CD4-positive, alpha-beta T cell (primary cell): ENCODE measurements around the gene BIRC5. TPM values are rescaled to one million over a fixed set of nuclear protein-coding genes. Genes with fewer than 3 reads are reported as not detected.

Experiments
- ATAC-seq: fragments of 200-7000 bp; cut with Tn5 transposase; one replicate; pipeline ENCODE4 v1.10.0; 2022; ENCODE audit warnings: mild to moderate bottlenecking; ENCODE audit not compliant: poor library complexity
- CTCF ChIA-PET: fragments of 350-600 bp; sonication (Branson Sonifier 250); formaldehyde crosslinking; loops from one replicate; lab custom pipeline; 2021; ENCODE audit warnings: antibody characterized with exemption, inconsistent platforms; lab: Charles Lee
- POLR2A ChIA-PET: fragments of 350-600 bp; sonication (Branson Sonifier 250); formaldehyde crosslinking; loops from one replicate; lab custom pipeline; 2021; ENCODE audit warnings: antibody characterized with exemption, inconsistent platforms; lab: Charles Lee
- DNase-seq, 14 experiments: peaks; one replicate each; pipeline ENCODE4 v3.0.0-alpha.2; 2013 to 2020; ENCODE audit warnings: mixed read lengths in 2 of 14
- H3K27ac ChIP-seq, 2 donors: one replicate each; pipeline versions ENCODE4 v1.5.1 to v1.7.0; 2013; ENCODE audit warnings: low read length in 2 of 2, low read depth in 1 of 2, mild to moderate bottlenecking in 1 of 2
- H3K27me3 ChIP-seq, 2 experiments: 1 replicate in 1 of 2; 2 replicates in 1 of 2; pipeline versions ENCODE4 v1.6.1 to v1.7.0; 2013; ENCODE audit warnings: low read length in 2 of 2, control low read depth in 1 of 2, mild to moderate bottlenecking in 1 of 2, moderate library complexity in 1 of 2; ENCODE audit not compliant: insufficient read depth in 2 of 2, control insufficient read depth in 1 of 2
- H3K36me3 ChIP-seq: one replicate; pipeline ENCODE4 v1.6.1; 2013; ENCODE audit warnings: low read length, control low read depth; ENCODE audit not compliant: insufficient read depth
- H3K4me1 ChIP-seq: one replicate; pipeline ENCODE4 v1.6.1; 2013; ENCODE audit warnings: low read length, control low read depth; ENCODE audit not compliant: insufficient read depth
- H3K4me3 ChIP-seq: one replicate; pipeline ENCODE4 v1.5.1; 2013; ENCODE audit warnings: mild to moderate bottlenecking, low read length, moderate library complexity
- H3K9me3 ChIP-seq, 2 experiments: 1 replicate in 1 of 2; 2 replicates in 1 of 2; pipeline versions ENCODE4 v1.6.1 to v1.7.0; 2013; ENCODE audit warnings: low read length in 2 of 2, mild to moderate bottlenecking in 2 of 2, control low read depth in 1 of 2, moderate library complexity in 1 of 2; ENCODE audit not compliant: control insufficient read depth in 1 of 2, insufficient read depth in 1 of 2
- H3K27ac Mint-ChIP-seq: one replicate; pipeline ENCODE4 v1.8.0; 2020; ENCODE audit warnings: mixed read lengths
- H3K27me3 Mint-ChIP-seq: one replicate; pipeline ENCODE4 v1.8.0; 2021; ENCODE audit warnings: mixed read lengths
- H3K36me3 Mint-ChIP-seq: one replicate; pipeline ENCODE4 v1.8.0; 2021; ENCODE audit warnings: low read depth, mixed read lengths
- H3K4me1 Mint-ChIP-seq: one replicate; pipeline ENCODE4 v1.8.0; 2021; ENCODE audit warnings: low read depth, mixed read lengths
- H3K4me3 Mint-ChIP-seq: one replicate; pipeline ENCODE4 v1.8.0; 2020; ENCODE audit warnings: mild to moderate bottlenecking, mixed read lengths
- H3K9me3 Mint-ChIP-seq: one replicate; pipeline ENCODE4 v1.8.0; 2020; ENCODE audit warnings: mixed read lengths
- intact Hi-C, 2 experiments: fragments of 100-400 bp; cut with DNase I in 1 of 2; cut with micrococcal nuclease in 1 of 2; formaldehyde crosslinking; loops; one replicate each; pipeline versions ENCODE4 v1.15.1 to v1.9.0; 2023 to 2025; cut with DNase I, micrococcal nuclease
- total RNA-seq, 174 experiments: library from RNA in 2 of 174; stranded (reverse) in 2 of 174; gene quantifications; one replicate each; pipeline ENCODE4 v1.2.3 and lab custom pipeline; 2021 to 2026
- TF ChIP-seq, protein P1 (sequence below): fragments of 200-600 bp; IDR thresholded peaks from one replicate; pipeline ENCODE4 v1.8.0; 2022; ENCODE audit warnings: antibody characterized with exemption, mild to moderate bottlenecking

Gene BIRC5
- total RNA-seq, 2 experiments from 2014 or later, result 0.39 to 0.41 TPM

DNA sequence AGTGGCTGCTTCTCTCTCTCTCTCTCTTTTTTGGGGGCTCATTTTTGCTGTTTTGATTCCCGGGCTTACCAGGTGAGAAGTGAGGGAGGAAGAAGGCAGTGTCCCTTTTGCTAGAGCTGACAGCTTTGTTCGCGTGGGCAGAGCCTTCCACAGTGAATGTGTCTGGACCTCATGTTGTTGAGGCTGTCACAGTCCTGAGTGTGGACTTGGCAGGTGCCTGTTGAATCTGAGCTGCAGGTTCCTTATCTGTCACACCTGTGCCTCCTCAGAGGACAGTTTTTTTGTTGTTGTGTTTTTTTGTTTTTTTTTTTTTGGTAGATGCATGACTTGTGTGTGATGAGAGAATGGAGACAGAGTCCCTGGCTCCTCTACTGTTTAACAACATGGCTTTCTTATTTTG lies 9.7 kb downstream of the BIRC5 start:
- POLR2A ChIA-PET, result no interaction called here
- no peak overlapping the region for H3K27ac Mint-ChIP-seq

DNA sequence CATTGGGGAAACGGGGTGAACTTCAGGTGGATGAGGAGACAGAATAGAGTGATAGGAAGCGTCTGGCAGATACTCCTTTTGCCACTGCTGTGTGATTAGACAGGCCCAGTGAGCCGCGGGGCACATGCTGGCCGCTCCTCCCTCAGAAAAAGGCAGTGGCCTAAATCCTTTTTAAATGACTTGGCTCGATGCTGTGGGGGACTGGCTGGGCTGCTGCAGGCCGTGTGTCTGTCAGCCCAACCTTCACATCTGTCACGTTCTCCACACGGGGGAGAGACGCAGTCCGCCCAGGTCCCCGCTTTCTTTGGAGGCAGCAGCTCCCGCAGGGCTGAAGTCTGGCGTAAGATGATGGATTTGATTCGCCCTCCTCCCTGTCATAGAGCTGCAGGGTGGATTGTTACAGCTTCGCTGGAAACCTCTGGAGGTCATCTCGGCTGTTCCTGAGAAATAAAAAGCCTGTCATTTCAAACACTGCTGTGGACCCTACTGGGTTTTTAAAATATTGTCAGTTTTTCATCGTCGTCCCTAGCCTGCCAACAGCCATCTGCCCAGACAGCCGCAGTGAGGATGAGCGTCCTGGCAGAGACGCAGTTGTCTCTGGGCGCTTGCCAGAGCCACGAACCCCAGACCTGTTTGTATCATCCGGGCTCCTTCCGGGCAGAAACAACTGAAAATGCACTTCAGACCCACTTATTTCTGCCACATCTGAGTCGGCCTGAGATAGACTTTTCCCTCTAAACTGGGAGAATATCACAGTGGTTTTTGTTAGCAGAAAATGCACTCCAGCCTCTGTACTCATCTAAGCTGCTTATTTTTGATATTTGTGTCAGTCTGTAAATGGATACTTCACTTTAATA lies 10.4 kb downstream of the BIRC5 start:
- POLR2A ChIA-PET, result no interaction called here
- Mint-ChIP-seq H3K4me3 (no peak overlapping the region), H3K4me1 (peaks cover 10% of the 10 kb centered on the region), H3K27ac (no peak overlapping the region), H3K27me3 (peaks cover 12% of the 10 kb centered on the region), H3K36me3 (no peaks in the 10 kb centered on the region), H3K9me3 (no peaks in the 10 kb centered on the region)
- Histone ChIP-seq H3K27ac (no peak overlapping the region), H3K4me3 (no peak overlapping the region), H3K27me3 (peaks cover 11 to 16% of the 10 kb centered on the region in 2 experiments), H3K4me1 (peaks cover 15% of the 10 kb centered on the region), H3K9me3 (no peaks in the 10 kb centered on the region), H3K36me3 (no peaks in the 10 kb centered on the region)
- DNase-seq (no peak), ATAC-seq (no peak)
- TF ChIP-seq, protein P1, sequence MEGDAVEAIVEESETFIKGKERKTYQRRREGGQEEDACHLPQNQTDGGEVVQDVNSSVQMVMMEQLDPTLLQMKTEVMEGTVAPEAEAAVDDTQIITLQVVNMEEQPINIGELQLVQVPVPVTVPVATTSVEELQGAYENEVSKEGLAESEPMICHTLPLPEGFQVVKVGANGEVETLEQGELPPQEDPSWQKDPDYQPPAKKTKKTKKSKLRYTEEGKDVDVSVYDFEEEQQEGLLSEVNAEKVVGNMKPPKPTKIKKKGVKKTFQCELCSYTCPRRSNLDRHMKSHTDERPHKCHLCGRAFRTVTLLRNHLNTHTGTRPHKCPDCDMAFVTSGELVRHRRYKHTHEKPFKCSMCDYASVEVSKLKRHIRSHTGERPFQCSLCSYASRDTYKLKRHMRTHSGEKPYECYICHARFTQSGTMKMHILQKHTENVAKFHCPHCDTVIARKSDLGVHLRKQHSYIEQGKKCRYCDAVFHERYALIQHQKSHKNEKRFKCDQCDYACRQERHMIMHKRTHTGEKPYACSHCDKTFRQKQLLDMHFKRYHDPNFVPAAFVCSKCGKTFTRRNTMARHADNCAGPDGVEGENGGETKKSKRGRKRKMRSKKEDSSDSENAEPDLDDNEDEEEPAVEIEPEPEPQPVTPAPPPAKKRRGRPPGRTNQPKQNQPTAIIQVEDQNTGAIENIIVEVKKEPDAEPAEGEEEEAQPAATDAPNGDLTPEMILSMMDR, result no peak
- CTCF ChIA-PET, result no interaction called here
- intact Hi-C loops, result no loop called here

More for the DNA sequence above, 9.7 kb downstream of the BIRC5 start:
- ATAC-seq (no peak), DNase-seq (no peak)
- Mint-ChIP-seq H3K4me3 (no peak overlapping the region), H3K4me1 (peaks cover 10% of the 10 kb centered on the region), H3K9me3 (no peaks in the 10 kb centered on the region), H3K36me3 (no peaks in the 10 kb centered on the region), H3K27me3 (peaks cover 12% of the 10 kb centered on the region)
- H3K36me3 ChIP-seq, result no peaks in the 10 kb centered on the region
- no peak overlapping the region for H3K4me3 ChIP-seq
- TF ChIP-seq, protein P1, result no peak
- CTCF ChIA-PET, result interaction anchor here (0.7 kb wide), 2 partner anchors 38 to 137 kb away, joined by 3 read pairs; no protein-coding TSS in a partner anchor
- H3K4me1 ChIP-seq, result peaks cover 15% of the 10 kb centered on the region
- intact Hi-C loops, result no loop called here
- H3K9me3 ChIP-seq, result no peaks in the 10 kb centered on the region
- H3K27ac ChIP-seq, result no peak overlapping the region
- H3K27me3 ChIP-seq, result peaks cover 11 to 15% of the 10 kb centered on the region in 2 experiments

DNA sequence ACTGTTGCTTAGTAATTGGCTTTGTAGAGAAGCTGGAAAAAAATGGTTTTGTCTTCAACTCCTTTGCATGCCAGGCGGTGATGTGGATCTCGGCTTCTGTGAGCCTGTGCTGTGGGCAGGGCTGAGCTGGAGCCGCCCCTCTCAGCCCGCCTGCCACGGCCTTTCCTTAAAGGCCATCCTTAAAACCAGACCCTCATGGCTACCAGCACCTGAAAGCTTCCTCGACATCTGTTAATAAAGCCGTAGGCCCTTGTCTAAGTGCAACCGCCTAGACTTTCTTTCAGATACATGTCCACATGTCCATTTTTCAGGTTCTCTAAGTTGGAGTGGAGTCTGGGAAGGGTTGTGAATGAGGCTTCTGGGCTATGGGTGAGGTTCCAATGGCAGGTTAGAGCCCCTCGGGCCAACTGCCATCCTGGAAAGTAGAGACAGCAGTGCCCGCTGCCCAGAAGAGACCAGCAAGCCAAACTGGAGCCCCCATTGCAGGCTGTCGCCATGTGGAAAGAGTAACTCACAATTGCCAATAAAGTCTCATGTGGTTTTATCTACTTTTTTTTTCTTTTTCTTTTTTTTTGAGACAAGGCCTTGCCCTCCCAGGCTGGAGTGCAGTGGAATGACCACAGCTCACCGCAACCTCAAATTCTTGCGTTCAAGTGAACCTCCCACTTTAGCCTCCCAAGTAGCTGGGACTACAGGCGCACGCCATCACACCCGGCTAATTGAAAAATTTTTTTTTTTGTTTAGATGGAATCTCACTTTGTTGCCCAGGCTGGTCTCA lies 11.2 kb downstream of the BIRC5 start:
- Mint-ChIP-seq H3K4me3 (no peak overlapping the region), H3K27ac (no peak overlapping the region), H3K36me3 (no peaks in the 10 kb centered on the region), H3K9me3 (no peaks in the 10 kb centered on the region), H3K4me1 (peaks cover 10% of the 10 kb centered on the region), H3K27me3 (peaks cover 13% of the 10 kb centered on the region)
- peaks cover 15% of the 10 kb centered on the region for H3K4me1 ChIP-seq
- ChIA-PET CTCF (interaction anchor here (1.1 kb wide), 1 partner anchor 26 kb away, joined by 4 read pairs; no protein-coding TSS in a partner anchor), POLR2A (interaction anchor here (1.0 kb wide), 1 partner anchor 33 kb away, joined by 3 read pairs; no protein-coding TSS in a partner anchor)
- no peaks in the 10 kb centered on the region for H3K9me3 ChIP-seq
- DNase-seq (no peak), ATAC-seq (no peak)
- no peak overlapping the region for H3K27ac ChIP-seq
- H3K36me3 ChIP-seq, result no peaks in the 10 kb centered on the region
- intact Hi-C loops, result no loop called here
- H3K4me3 ChIP-seq, result no peak overlapping the region
- TF ChIP-seq, protein P1, result no peak
- H3K27me3 ChIP-seq, result peaks cover 17 to 18% of the 10 kb centered on the region in 2 experiments
